Measurements from ENCODE around the gene MYBPH. TPM values are rescaled to one million over a fixed set of nuclear protein-coding genes. Genes with fewer than 3 reads are reported as not detected.

Gene MYBPH
- total RNA-seq, 1 donor from 2014 or later: not detected

- H3K27me3 Mint-ChIP-seq (ENCODE audit: unreplicated experiment): peaks cover 2% of the 10 kb centered on the region
- TF ChIP-seq, protein P1, sequence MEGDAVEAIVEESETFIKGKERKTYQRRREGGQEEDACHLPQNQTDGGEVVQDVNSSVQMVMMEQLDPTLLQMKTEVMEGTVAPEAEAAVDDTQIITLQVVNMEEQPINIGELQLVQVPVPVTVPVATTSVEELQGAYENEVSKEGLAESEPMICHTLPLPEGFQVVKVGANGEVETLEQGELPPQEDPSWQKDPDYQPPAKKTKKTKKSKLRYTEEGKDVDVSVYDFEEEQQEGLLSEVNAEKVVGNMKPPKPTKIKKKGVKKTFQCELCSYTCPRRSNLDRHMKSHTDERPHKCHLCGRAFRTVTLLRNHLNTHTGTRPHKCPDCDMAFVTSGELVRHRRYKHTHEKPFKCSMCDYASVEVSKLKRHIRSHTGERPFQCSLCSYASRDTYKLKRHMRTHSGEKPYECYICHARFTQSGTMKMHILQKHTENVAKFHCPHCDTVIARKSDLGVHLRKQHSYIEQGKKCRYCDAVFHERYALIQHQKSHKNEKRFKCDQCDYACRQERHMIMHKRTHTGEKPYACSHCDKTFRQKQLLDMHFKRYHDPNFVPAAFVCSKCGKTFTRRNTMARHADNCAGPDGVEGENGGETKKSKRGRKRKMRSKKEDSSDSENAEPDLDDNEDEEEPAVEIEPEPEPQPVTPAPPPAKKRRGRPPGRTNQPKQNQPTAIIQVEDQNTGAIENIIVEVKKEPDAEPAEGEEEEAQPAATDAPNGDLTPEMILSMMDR (IDR thresholded peaks at IDR 0.05; ENCODE audit: unreplicated experiment): no peak
- H3K36me3 Mint-ChIP-seq (ENCODE audit: low read depth, unreplicated experiment): peaks cover 7% of the 10 kb centered on the region
- no peak overlapping the region for H3K4me3 Mint-ChIP-seq (ENCODE audit: unreplicated experiment)
- no peaks in the 10 kb centered on the region for H3K9me3 Mint-ChIP-seq (ENCODE audit: unreplicated experiment)
- H3K4me1 Mint-ChIP-seq (ENCODE audit: unreplicated experiment): peaks cover 5% of the 10 kb centered on the region
- DNase-seq (ENCODE audit: low spot score): no peak
- H3K27ac Mint-ChIP-seq (ENCODE audit: unreplicated experiment): no peak overlapping the region
These were observed 23.8 kb upstream of the MYBPH start for GRCh38 chr1:203199481-203199815.

DNA sequence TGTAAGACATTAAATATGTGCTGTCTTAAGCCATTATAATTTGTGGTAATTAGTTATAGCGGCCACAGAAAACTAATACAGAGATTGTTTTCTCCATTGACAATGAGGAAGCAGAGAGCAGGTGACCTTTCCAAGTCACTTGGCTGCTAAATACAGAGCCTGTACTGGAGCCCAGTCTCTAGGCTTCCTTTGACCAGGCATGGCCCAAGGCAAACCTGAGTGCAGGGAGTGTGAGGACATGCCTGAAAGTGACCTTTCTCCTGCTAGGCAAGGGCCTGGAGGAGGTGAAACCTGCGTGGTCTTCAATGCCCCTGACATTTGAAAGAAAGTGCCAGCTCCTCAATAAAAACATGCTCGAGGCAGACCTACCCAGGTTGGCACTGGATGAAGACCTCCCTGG lies 23.4 kb upstream of the MYBPH start:
- DNase-seq (ENCODE audit: low spot score): no peak
- Mint-ChIP-seq H3K4me1 (ENCODE audit: unreplicated experiment) (peaks cover 5% of the 10 kb centered on the region), H3K36me3 (ENCODE audit: low read depth, unreplicated experiment) (peaks cover 7% of the 10 kb centered on the region), H3K27me3 (ENCODE audit: unreplicated experiment) (peaks cover 2% of the 10 kb centered on the region), H3K27ac (ENCODE audit: unreplicated experiment) (no peak overlapping the region), H3K4me3 (ENCODE audit: unreplicated experiment) (no peak overlapping the region), H3K9me3 (ENCODE audit: unreplicated experiment) (no peaks in the 10 kb centered on the region)
- TF ChIP-seq, protein P1 (IDR thresholded peaks at IDR 0.05; ENCODE audit: unreplicated experiment): no peak

GRCh38 chr1:203197625-203198024 lies 22.0 kb upstream of the MYBPH start:
- no peak for DNase-seq (ENCODE audit: low spot score)
- Mint-ChIP-seq H3K4me3 (ENCODE audit: unreplicated experiment) (no peak overlapping the region), H3K4me1 (ENCODE audit: unreplicated experiment) (peaks cover 3% of the 10 kb centered on the region), H3K27ac (ENCODE audit: unreplicated experiment) (no peak overlapping the region), H3K36me3 (ENCODE audit: low read depth, unreplicated experiment) (peaks cover 7% of the 10 kb centered on the region), H3K9me3 (ENCODE audit: unreplicated experiment) (no peaks in the 10 kb centered on the region), H3K27me3 (ENCODE audit: unreplicated experiment) (peaks cover 2% of the 10 kb centered on the region)
- TF ChIP-seq, protein P1 (IDR thresholded peaks at IDR 0.05; ENCODE audit: unreplicated experiment): no peak

DNA sequence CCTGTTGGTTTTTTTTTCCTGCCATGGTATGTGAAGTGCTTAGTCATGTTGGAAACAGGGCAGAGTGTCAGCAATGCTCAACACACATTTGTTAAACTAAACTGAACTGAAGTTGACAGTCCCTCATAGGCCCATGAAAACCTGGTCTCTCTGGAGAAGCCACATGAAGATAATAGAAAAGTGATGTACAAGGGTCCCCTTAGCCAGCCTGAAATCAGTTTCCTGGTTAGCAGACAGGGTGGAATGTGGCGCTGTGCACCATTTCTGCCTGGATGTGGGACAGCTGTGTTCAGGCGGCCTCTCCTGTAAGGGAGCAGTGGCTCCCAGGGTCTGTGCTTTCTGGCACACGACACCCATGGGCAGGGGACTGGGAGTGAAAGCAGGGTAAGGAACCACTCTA lies 20.7 kb upstream of the MYBPH start:
- H3K27me3 Mint-ChIP-seq (ENCODE audit: unreplicated experiment): peaks cover 2% of the 10 kb centered on the region
- no peak for DNase-seq (ENCODE audit: low spot score)
- H3K36me3 Mint-ChIP-seq (ENCODE audit: low read depth, unreplicated experiment): peaks cover 7% of the 10 kb centered on the region
- TF ChIP-seq, protein P1 (IDR thresholded peaks at IDR 0.05; ENCODE audit: unreplicated experiment): no peak
- H3K4me3 Mint-ChIP-seq (ENCODE audit: unreplicated experiment): no peak overlapping the region
- no peaks in the 10 kb centered on the region for H3K9me3 Mint-ChIP-seq (ENCODE audit: unreplicated experiment)
- H3K4me1 Mint-ChIP-seq (ENCODE audit: unreplicated experiment): no peaks in the 10 kb centered on the region
- no peak overlapping the region for H3K27ac Mint-ChIP-seq (ENCODE audit: unreplicated experiment)

GRCh38 chr1:203190949-203191348 lies 15.3 kb upstream of the MYBPH start:
- no peaks in the 10 kb centered on the region for H3K36me3 Mint-ChIP-seq (ENCODE audit: low read depth, unreplicated experiment)
- TF ChIP-seq, protein P1 (IDR thresholded peaks at IDR 0.05; ENCODE audit: unreplicated experiment): no peak
- H3K27ac Mint-ChIP-seq (ENCODE audit: unreplicated experiment): no peak overlapping the region
- H3K27me3 Mint-ChIP-seq (ENCODE audit: unreplicated experiment): peaks cover 9% of the 10 kb centered on the region
- H3K4me1 Mint-ChIP-seq (ENCODE audit: unreplicated experiment): peaks cover 6% of the 10 kb centered on the region
- H3K4me3 Mint-ChIP-seq (ENCODE audit: unreplicated experiment): no peak overlapping the region
- no peaks in the 10 kb centered on the region for H3K9me3 Mint-ChIP-seq (ENCODE audit: unreplicated experiment)
- no peak for DNase-seq (ENCODE audit: low spot score)
